IMR-90 (cell line): Measurements from ENCODE around the gene FOXA2. TPM values are rescaled to one million over a fixed set of nuclear protein-coding genes. Genes with fewer than 3 reads are reported as not detected.

ENCODE experiments used
- ATAC-seq: fragments of 200-7000 bp; cut with Tn5 transposase; 2 replicates; pipeline ENCODE4 v1.9.1; 2020; ENCODE audit warnings: low read depth, mild to moderate bottlenecking, moderate library complexity
- BruUV-seq: library from RNA; stranded (reverse); fragments of 400-500 nt; replicated peaks from 2 replicates; lab custom pipeline; 2021; lab: Mats Ljungman, UMichigan
- CTCF ChIA-PET: fragments of 300-600 bp; formaldehyde crosslinking; extraction: SDS; loops from one replicate; lab custom pipeline; 2021; ENCODE audit warnings: antibody characterized with exemption; lab: Yijun Ruan, JAX
- POLR2A ChIA-PET: fragments of 300-600 bp; sonication (Branson Sonifier 250); formaldehyde crosslinking; loops from one replicate; lab custom pipeline; 2022; ENCODE audit warnings: antibody characterized with exemption; ENCODE audit not compliant: unreplicated experiment; lab: Charles Lee
- DNase-seq: peaks from one replicate; pipeline ENCODE4 v3.0.0; 2013
- H2AFZ ChIP-seq: replicated peaks from 2 replicates; pipeline ENCODE3; 2013; ENCODE audit warnings: low read length, mild to moderate bottlenecking; ENCODE audit not compliant: poor library complexity
- H2AK5ac ChIP-seq: 2 replicates; pipeline ENCODE4 v1.6.1; 2013; ENCODE audit warnings: low read depth, low read length, inconsistent platforms
- H2AK9ac ChIP-seq: replicated peaks from 2 replicates; pipeline ENCODE3; 2013; ENCODE audit warnings: mild to moderate bottlenecking, low read depth, low read length, moderate library complexity; ENCODE audit not compliant: poor library complexity
- H2BK120ac ChIP-seq: 2 replicates; pipeline ENCODE4 v1.6.1; 2013; ENCODE audit warnings: low read depth, low read length, inconsistent platforms
- H2BK15ac ChIP-seq: 3 replicates; pipeline ENCODE4 v1.6.1; 2013; ENCODE audit warnings: low read depth, low read length, inconsistent platforms
- H2BK20ac ChIP-seq: 2 replicates; pipeline ENCODE4 v1.6.1; 2013; ENCODE audit warnings: low read depth, mild to moderate bottlenecking, inconsistent platforms, low read length, moderate library complexity
- H2BK5ac ChIP-seq: 2 replicates; pipeline ENCODE4 v1.6.1; 2013; ENCODE audit warnings: mild to moderate bottlenecking, low read depth, low read length, inconsistent platforms; ENCODE audit not compliant: poor library complexity, severe bottlenecking
- H3K14ac ChIP-seq: replicated peaks from 2 replicates; pipeline ENCODE4 v1.6.1; 2013; ENCODE audit warnings: low read depth, low read length, inconsistent platforms
- H3K18ac ChIP-seq: 2 replicates; pipeline ENCODE4 v1.6.1; 2013; ENCODE audit warnings: low read depth, low read length, control low read depth
- H3K23ac ChIP-seq: 2 replicates; pipeline ENCODE4 v1.6.1; 2013; ENCODE audit warnings: low read depth, low read length, inconsistent platforms
- H3K27ac ChIP-seq: 2 replicates; pipeline ENCODE4 v1.5.1; 2013; ENCODE audit warnings: mild to moderate bottlenecking, control low read depth, low read length; ENCODE audit not compliant: insufficient read depth
- H3K27me3 ChIP-seq: 2 replicates; pipeline ENCODE4 v1.6.1; 2013; ENCODE audit warnings: low read length; ENCODE audit not compliant: control insufficient read depth, insufficient read depth
- H3K36me3 ChIP-seq: 2 replicates; pipeline ENCODE4 v1.6.1; 2013; ENCODE audit warnings: low read length, mixed read lengths; ENCODE audit not compliant: control insufficient read depth, insufficient read depth
- H3K4ac ChIP-seq: 2 replicates; pipeline ENCODE4 v1.6.1; 2013; ENCODE audit warnings: low read depth, low read length, inconsistent platforms
- H3K4me1 ChIP-seq: 2 replicates; pipeline ENCODE4 v1.6.1; 2013; ENCODE audit warnings: low read length, mixed read lengths; ENCODE audit not compliant: control insufficient read depth, insufficient read depth
- H3K4me2 ChIP-seq: 2 replicates; pipeline ENCODE4 v1.6.1; 2013; ENCODE audit warnings: low read depth, mild to moderate bottlenecking, control low read depth, low read length, moderate library complexity
- H3K4me3 ChIP-seq: 2 replicates; pipeline ENCODE4 v1.5.1; 2013; ENCODE audit warnings: low read depth, mild to moderate bottlenecking, control low read depth, low read length, moderate library complexity; ENCODE audit not compliant: insufficient read depth
- H3K56ac ChIP-seq: 2 replicates; pipeline ENCODE4 v1.6.1; 2013; ENCODE audit warnings: low read length, inconsistent platforms; ENCODE audit not compliant: insufficient read depth; ENCODE audit errors: extremely low read depth
- H3K79me1 ChIP-seq, 2 experiments: 2 replicates each; pipeline ENCODE4 v1.6.1; 2013; ENCODE audit warnings: low read length in 2 of 2, inconsistent platforms in 1 of 2, low read depth in 1 of 2
- H3K9ac ChIP-seq: 2 replicates; pipeline ENCODE4 v1.6.1; 2013; ENCODE audit warnings: low read depth, low read length, control low read depth
- H3K9me1 ChIP-seq: 2 replicates; pipeline ENCODE4 v1.6.1; 2013; ENCODE audit warnings: low read length, inconsistent platforms; ENCODE audit not compliant: insufficient read depth
- H3K9me3 ChIP-seq: 2 replicates; pipeline ENCODE4 v1.6.1; 2013; ENCODE audit warnings: low read length; ENCODE audit not compliant: control insufficient read depth, insufficient read depth
- H4K20me1 ChIP-seq: 2 replicates; pipeline ENCODE4 v1.6.1; 2013; ENCODE audit warnings: low read length, inconsistent platforms; ENCODE audit not compliant: insufficient read depth
- H4K5ac ChIP-seq: 2 replicates; pipeline ENCODE4 v1.6.1; 2013; ENCODE audit warnings: mild to moderate bottlenecking, low read depth, low read length, control low read depth
- H4K8ac ChIP-seq, 2 experiments: 2 replicates each; pipeline ENCODE4 v1.6.1; 2013; ENCODE audit warnings: low read depth in 2 of 2, low read length in 2 of 2, control low read depth in 1 of 2, inconsistent platforms in 1 of 2
- H4K91ac ChIP-seq: 2 replicates; pipeline ENCODE4 v1.6.1; 2013; ENCODE audit warnings: low read depth, low read length, inconsistent platforms; ENCODE audit not compliant: insufficient read depth
- CHD1 ChIP-seq: IDR thresholded peaks from 2 replicates; pipeline ENCODE4 v1.6.1; 2012; ENCODE audit warnings: low read depth, low read length, improper control_type of control experiment
- CTCF ChIP-seq: conservative IDR thresholded peaks from 2 replicates; pipeline ENCODE4 v1.5.1; 2012; ENCODE audit warnings: mild to moderate bottlenecking, low read depth, low read length, improper control_type of control experiment
- MAFK ChIP-seq: IDR thresholded peaks from 2 replicates; pipeline ENCODE4 v1.6.1; 2012; ENCODE audit warnings: low read depth, low read length, improper control_type of control experiment
- SMC3 ChIP-seq: fragments of 150-350 bp; IDR thresholded peaks from 2 replicates; pipeline ENCODE4 v1.6.1; 2016; ENCODE audit warnings: low read depth, mild to moderate bottlenecking, antibody characterized with exemption, low read length, moderate library complexity
- WGBS, 2 experiments: methylation state at CpG; one replicate each; pipeline versions ENCODE4 v1.1.5 to v1.1.7; 2013; ENCODE audit warnings: missing lambda C conversion rate in 2 of 2; ENCODE audit not compliant: insufficient read length in 1 of 2; ENCODE audit errors: extremely low coverage in 2 of 2; 5-methylcytosine and 5-hydroxymethylcytosine counted together
- dilution Hi-C: fragments of 300-500 bp; cut with HindIII; formaldehyde crosslinking; loops from one replicate; pipeline ENCODE4 v1.14.3; 2018; ENCODE audit warnings: low sequenced_read_pairs; ENCODE audit not compliant: unreplicated experiment
- in situ Hi-C: fragments of 300-500 bp; cut with MboI; formaldehyde crosslinking; loops from 3 replicates; pipeline ENCODE4 v1.14.3; 2019; ENCODE audit warnings: low sequenced_read_pairs, inconsistent platforms, mixed read lengths
- intact Hi-C: fragments of 100-400 bp; cut with micrococcal nuclease; formaldehyde crosslinking; loops from 2 replicates; pipeline ENCODE4 v1.10.0; 2022
- polyA plus RNA-seq, 3 experiments: library from polyadenylated mRNA; depleted of rRNA; stranded (reverse); fragments of >200 nt; gene quantifications; 2 replicates each; pipeline ENCODE4 v1.2.3, GENCODE V29; 2012; ENCODE audit warnings: low replicate concordance in 1 of 3
- total RNA-seq: library from RNA; depleted of rRNA; stranded (reverse); fragments of >200 nt; gene quantifications from 2 replicates; pipeline ENCODE4 v1.2.3, GENCODE V29; 2012

FOXA2 gene
- total and polyA plus RNA-seq, 2 of the 4 experiments (the other 2 are of a cell fraction), result not detected

GRCh38 chr20:22578221-22579118, 5.9 kb downstream of the FOXA2 start (continued):
- no peak for TF ChIP-seq CTCF

- no peak for ATAC-seq
Measured at GRCh38 chr20:22577515-22578220, 6.7 kb downstream of the FOXA2 start.

More at GRCh38 chr20:22577515-22578220, 6.7 kb downstream of the FOXA2 start:
- Histone ChIP-seq H3K9me3 (peaks cover 2% of the 10 kb centered on the region; the same call in 1 of the 2 replicates), H3K23ac (no peak overlapping the region), H2BK15ac (no peak overlapping the region), H3K9ac (no peak overlapping the region), H4K8ac (no peak overlapping the region), H3K14ac (no peak overlapping the region), H2AK5ac (no peak overlapping the region), H3K79me1 (no peaks in the 10 kb centered on the region), H3K36me3 (no peaks in the 10 kb centered on the region), H2BK5ac (no peak overlapping the region), H4K91ac (no peak overlapping the region), H3K18ac (no peak overlapping the region), H3K27me3 (peaks cover 75% of the 10 kb centered on the region), H2AK9ac (no peak overlapping the region), H3K9me1 (no peaks in the 10 kb centered on the region), H3K4ac (no peak overlapping the region), H4K5ac (no peak overlapping the region), H3K4me2 (no peak overlapping the region), H3K4me3 (no peak overlapping the region), H3K27ac (no peak overlapping the region), H4K20me1 (no peaks in the 10 kb centered on the region), H3K4me1 (no peaks in the 10 kb centered on the region), H2BK120ac (no peak overlapping the region), H2BK20ac (no peak overlapping the region), H2AFZ (no peak overlapping the region), H3K56ac (no peak overlapping the region)
- POLR2A ChIA-PET, result no interaction called here
- intact Hi-C loops, result no loop called here
- no TSS peak for BruUV-seq
- no peak for DNase-seq
- TF ChIP-seq CHD1 (no peak), MAFK (no peak), SMC3 (no peak)
- in situ Hi-C loops, result no loop called here
- WGBS, 2 experiments, result 3% methylated on average over 5 of the region's 44 CpGs; no CpG with 5 or more reads in 1 of the 2 experiments
- CTCF ChIA-PET, result no interaction called here
- dilution Hi-C loops, result no loop called here
